MM.1S (cell line): ENCODE results near the gene LRRC75A.

Experiments
- CTCF ChIP-seq: fragments of 300-600 bp; sonication (generic); IDR thresholded peaks from 2 replicates; pipeline ENCODE4 v1.5.1; 2016; ENCODE audit warnings: antibody characterized with exemption, low read length, mixed read lengths
- EZH2 ChIP-seq: fragments of 300-600 bp; sonication (generic); optimal IDR thresholded peaks from 2 replicates; pipeline ENCODE3; 2017; ENCODE audit warnings: low read depth, mild to moderate bottlenecking, antibody characterized with exemption, low read length, mixed read lengths
- EZH2phosphoT487 ChIP-seq: fragments of 300-600 bp; sonication (generic); IDR thresholded peaks from 2 replicates; pipeline ENCODE4 v1.6.1; 2018; ENCODE audit warnings: antibody characterized with exemption, low read length

- no peak for TF ChIP-seq CTCF
- TF ChIP-seq EZH2, result no peak
- no peak for TF ChIP-seq EZH2phosphoT487
Measured at GRCh38 chr17:16519021-16519420, 27.0 kb upstream of the LRRC75A start.
